ENCODE measurements around the gene COX19.
"Not testable (repeated sequence)": the region's sequence is repeated elsewhere in the genome, so short reads cannot be mapped to it uniquely, and the experiment has no call there.

COX19 gene

GRCh38 chr7:929311-929711, 46.0 kb downstream of the COX19 start:
- peak in 21 of 51 donors; percentile 16 to 73 (median 44) for DNase-seq

DNA sequence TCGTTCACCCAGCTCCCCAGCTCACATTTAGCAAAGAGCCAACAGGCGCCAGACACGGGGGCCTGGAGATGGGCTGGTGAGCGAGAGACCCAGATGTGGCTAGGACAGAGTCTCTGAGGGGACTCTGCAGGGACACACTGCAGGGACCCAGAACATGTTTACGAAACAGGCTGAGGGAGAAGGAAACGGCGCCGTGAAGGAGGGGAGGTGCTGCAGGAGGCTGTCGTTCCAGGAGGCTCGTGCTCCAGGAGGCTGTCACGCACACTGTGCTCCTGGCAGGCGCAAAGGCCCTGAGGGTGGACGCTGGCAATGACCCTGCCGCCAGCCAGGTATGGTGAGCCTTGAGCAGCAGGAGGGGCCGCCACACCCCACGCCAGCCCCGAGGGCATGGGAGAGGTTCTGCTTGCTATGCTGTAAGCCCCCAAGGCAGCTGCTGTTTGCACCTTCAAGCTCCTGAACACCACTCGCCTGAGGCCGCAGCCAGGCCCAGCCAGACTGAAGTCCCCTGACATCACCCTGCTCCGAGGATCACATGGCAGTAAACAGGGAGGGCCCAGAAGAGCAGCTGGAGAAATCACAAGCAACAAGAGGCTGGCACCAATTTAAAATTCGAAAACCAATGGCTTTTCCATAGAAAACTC, 48.2 kb downstream of the COX19 start:
- DNase-seq: peak in 36 of 51 donors; percentile 13 to 83 (median 54)

DNA sequence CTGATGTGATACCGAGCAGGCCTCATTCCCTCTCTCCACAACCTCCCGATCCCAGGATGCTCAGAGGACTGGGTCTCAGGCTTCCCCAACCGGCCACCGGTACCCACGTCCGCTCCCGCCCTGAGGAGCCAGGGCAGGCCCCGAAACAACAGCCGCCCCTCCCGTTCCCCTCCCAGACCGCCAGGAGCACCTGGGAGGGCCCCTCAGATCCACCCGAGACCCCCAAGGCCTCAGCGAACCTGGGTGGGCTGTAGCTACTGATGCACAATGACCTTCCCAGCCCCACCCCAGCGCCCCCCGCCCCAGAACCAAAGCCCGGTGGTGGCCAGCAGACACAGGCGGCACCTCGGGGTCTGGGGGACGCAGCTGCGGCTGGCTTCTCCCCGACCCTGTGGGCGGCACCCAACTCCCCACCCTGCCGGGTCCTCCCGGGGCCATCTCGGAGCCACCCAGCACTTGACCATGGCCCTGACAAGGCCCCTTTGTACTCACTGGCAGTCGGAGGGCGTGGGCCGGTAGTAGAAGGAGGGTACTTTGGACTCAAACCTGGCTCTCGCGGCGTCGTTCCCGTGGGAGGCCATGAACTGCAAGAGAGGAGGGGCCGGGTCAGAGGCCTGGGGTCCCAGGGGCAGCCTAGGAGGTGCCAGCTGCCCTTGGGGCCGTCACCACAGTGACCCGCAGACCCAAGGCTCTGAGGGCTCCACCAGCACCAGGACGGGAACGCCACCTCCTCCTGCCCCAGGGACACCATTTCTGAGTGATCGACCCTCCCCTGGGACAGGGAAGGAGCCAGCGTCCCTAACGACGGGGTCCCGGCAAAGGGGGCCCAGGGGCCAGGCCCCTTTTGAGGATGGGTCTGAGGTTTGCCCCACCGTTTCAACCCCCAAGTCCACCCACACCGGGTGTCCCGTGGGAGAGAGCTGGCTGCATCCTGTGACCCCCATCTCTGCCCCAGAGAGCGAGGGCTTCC, 49.0 kb downstream of the COX19 start:
- DNase-seq: peak in 29 of 51 donors; percentile 13 to 79 (median 55)

- peak in 8 of 51 donors; percentile 24 to 59 (median 44) for DNase-seq
These were observed 49.7 kb downstream of the COX19 start for GRCh38 chr7:925601-926000.

GRCh38 chr7:924541-925231, 50.7 kb downstream of the COX19 start:
- DNase-seq: no peak

DNA sequence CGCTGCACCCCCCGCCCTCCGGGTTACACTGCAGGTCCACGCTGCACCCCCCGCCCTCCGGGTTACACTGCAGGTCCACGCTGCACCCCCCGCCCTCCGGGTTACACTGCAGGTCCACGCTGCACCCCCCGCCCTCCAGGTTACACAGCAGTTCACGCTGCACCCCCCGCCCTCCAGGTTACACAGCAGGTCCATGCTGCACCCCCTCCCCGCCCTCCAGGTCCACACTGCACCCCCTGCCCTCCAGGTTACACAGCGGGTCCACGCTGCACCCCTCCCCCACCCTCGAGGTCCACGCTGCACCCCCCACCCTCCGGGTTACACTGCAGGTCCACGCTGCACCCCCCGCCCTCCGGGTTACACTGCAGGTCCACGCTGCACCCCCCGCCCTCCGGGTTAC, 51.3 kb downstream of the COX19 start:
- DNase-seq: not testable (repeated sequence)

GRCh38 chr7:923108-924041, 52.0 kb downstream of the COX19 start:
- DNase-seq: peak in 8 of 51 donors; percentile 17 to 47 (median 30)

DNA sequence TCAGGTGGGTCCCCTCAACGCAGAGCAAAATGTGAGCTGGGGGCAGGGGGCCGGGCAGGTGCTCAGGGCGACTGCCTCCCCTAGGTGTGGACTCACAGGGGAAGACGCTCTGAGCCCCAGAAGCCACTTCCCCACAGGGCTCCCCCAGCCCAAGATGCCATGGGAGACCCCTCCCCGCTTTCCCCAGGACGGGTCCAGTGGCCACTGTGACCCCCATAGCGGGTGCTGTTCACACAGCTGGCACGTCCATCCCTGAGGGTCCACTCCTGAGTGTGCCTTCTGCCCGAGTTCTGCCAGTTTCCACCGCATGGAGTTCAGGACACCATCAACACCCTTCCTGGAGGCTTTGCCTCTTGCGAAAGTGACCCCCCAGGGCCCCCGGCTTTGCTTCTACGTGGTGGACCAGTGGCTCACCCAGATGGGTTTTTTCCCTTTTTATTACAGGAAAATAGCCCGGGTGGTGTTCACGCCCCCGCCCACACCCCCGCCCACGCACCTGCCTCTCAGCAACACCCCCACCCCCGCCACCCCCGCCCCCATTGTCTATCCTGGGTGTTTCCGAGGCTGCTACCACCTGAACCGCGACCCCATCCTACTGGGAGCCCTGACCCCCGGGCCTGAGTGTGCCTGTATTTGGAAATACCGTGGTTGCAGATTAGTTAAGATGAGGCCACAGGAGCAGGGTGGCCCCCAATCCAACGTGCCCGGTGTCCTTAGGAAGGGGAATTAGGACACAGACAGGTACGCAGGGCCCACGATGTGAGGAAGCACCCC, 52.8 kb downstream of the COX19 start:
- no peak for DNase-seq

DNA sequence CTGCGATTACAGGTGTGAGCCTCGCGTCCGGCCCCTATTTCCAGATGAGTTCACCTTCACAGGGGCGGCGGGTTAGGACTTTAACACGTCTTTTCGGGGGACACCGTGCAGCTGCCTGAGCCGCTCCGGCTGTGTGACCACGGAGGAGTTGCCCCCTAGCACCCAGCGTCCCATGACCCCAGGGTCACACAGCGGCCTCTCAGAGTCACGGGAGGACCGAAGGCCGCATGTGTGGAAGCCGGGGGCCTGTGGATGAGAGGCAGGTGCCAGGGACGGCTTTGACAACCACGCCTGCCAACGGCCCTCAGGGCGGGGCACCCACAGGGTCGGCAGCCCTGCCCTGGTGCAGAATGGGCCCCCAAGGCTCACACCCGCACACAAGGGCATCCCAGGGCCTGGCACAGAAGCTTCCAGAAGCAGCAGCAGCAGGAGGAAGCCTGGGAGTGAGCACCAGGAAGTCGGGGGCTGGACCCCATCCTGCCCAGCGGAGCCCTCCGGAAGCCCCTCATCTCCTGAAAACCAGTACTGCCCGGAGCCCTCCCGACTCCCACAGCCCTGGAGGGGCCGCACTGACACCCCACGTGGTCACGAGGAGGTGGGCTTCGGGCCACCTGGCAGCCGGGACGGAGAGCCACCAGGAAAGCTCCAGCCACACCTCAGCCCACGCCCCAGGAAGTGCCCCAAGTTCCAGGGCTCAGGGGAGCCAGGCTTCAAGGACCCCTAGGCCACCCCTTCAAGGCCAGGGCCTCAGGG, 53.6 kb downstream of the COX19 start:
- DNase-seq: no peak

- DNase-seq: no peak
These were observed 54.3 kb downstream of the COX19 start for GRCh38 chr7:921071-921461.

GRCh38 chr7:920351-921070, 54.8 kb downstream of the COX19 start:
- peak in 4 of 51 donors; percentile 24 to 67 (median 32) for DNase-seq

DNA sequence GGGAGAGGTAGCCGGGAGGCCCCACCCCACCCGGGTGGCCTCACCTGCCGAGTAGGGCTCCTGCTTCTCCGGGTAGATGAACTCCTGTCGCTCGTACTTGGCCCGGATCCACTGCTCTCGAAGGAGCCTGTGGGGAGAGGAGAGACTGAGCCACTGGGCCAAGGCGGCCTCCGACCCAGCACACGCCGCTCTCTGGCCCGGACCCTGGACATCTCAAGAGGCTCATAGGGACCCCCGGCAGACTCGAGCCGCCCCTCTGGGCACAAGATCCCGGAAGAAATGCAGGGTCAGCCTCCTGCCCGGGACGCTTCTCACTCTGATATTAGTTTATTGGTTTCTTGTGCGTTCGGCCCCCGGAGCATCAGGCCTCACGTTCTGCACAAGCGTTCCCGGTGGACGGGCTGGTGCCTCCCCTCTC, 55.4 kb downstream of the COX19 start:
- DNase-seq: no peak

DNA sequence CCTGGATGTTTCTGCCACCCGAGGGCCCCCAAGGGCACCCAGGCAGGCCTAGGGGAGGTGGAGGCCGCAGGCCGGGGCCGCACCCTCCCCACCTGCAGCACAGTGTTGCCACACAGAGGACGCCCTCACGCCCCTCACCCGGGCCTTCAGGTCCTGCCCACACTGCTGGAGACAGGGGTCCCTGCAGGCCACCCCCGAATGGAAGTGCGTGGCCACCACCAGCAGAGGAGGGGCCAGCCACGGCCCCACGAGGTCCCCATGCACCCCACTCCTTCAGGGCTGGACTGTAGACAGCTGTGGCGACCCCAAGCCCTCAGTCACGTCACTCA, 56.3 kb downstream of the COX19 start:
- DNase-seq: no peak

DNA sequence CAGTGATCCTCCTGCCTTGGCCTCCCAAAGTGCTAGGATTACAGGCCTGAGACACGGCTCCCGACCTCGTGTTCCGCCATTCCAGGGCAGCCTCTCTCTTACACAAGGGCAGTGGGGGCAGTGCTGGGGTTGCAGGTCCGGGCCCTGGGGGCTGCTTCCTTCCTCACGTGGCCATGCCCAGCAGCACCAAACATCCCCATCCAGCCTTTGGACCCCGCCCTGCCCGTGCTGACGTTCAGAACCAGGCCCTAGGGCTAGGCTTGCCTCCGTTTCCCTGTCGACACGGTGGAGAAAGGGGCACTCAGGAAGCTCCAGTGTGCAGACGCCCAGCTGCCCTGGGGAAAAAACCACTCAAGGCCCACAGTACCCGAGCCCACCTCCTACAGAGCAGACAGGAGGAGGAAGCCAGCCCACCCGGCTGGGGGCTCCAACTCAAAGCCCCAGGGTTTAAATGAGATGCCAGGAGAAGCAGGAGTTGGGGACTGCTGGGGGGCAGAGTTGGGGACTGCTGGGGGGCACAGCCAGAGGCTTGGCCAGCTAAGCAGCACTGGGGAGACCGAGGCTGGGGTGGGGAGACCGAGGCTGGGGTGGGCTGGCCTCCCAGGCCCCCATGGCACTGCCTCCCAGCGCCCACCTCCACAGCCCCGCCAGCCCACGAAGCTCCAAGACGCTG, 56.8 kb downstream of the COX19 start:
- DNase-seq: no peak

DNA sequence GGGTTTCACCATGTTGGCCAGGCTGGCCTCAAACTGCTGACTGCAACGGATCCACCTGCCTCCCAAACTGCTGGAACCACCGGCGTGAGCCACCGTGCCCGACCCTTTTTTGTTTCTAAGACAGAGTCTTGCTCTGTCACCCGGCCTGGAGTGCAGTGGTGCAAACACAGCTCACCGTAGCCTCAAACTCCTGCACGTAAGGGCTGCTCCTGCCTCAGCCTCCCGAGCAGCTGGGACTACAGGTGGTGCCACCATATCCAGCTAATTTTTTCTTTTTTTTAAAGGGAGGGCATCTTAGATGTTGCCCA, 57.3 kb downstream of the COX19 start:
- no peak for DNase-seq

GRCh38 chr7:917255-918117, 57.9 kb downstream of the COX19 start:
- DNase-seq: no peak

DNA sequence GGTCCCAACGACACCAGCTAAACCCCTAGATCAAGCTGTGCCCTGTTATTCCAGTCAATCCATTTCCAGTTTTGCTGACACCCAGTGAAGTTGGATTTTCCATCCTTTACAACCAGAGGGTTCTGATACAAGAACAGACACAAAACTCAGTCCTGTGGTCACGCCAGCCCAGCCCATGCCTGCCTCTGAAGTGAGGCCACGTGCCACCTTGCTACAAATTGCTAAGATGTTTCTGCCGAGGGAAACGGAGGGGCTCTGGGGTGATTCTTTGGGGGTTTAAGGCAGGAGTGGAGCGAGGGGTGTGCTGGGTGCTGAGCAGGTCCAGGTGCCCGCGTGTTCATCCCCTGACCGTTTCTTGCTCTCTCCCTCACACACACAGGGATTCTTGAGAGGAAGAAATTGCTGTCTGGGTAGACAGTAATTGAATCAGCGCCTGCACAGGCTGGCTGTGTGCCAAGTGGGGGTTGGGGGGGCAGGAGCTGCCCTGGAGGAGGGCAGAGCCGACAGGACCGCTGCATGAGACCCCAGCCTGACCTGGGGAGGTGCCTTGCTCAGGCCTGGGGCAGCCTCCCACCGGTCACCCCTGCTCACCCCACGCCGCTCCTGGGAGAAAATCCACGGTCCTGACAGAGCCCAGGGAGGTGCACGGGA, 58.9 kb downstream of the COX19 start:
- peak in 6 of 51 donors; percentile 27 to 43 (median 34) for DNase-seq

Data from hypothalamus (tissue), 51 donors.